ENCODE data around the gene PRELID1.

DNA sequence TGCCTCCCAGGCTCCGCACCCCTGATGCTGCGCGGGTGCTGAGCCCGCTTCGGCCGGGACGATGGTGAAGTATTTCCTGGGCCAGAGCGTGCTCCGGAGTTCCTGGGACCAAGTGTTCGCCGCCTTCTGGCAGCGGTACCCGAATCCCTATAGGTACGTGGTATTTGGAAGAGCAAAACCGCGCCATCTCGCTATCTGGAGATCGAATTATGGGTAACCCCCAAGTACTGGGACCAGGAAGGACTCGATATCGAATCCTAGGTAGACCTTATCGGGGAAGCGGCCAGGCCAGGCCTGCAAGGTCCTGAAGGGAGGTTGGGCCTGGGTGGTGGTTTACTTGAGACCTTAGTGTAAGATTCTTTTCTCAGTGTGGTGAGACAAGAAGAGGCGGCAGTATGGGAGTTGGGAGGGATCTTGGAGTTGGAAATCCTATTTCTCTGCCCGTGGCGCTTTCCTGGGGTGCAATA, 359 bp downstream of the PRELID1 start:
- TF ChIP-seq, protein P1, sequence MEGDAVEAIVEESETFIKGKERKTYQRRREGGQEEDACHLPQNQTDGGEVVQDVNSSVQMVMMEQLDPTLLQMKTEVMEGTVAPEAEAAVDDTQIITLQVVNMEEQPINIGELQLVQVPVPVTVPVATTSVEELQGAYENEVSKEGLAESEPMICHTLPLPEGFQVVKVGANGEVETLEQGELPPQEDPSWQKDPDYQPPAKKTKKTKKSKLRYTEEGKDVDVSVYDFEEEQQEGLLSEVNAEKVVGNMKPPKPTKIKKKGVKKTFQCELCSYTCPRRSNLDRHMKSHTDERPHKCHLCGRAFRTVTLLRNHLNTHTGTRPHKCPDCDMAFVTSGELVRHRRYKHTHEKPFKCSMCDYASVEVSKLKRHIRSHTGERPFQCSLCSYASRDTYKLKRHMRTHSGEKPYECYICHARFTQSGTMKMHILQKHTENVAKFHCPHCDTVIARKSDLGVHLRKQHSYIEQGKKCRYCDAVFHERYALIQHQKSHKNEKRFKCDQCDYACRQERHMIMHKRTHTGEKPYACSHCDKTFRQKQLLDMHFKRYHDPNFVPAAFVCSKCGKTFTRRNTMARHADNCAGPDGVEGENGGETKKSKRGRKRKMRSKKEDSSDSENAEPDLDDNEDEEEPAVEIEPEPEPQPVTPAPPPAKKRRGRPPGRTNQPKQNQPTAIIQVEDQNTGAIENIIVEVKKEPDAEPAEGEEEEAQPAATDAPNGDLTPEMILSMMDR (IDR thresholded peaks at IDR 0.05; ENCODE audit: low read depth, low read length), result no peak
- TF ChIP-seq POLR2A (IDR thresholded peaks at IDR 0.05; ENCODE audit: extremely low read depth, insufficient read length), result no peak
